GM18909 (cell line): ENCODE measurements around the gene ASXL2.
A peak's percentile ranks its signal among the peaks of the same experiment; 100 is the strongest.
"Not testable (repeated sequence)": the region's sequence is repeated elsewhere in the genome, so short reads cannot be mapped to it uniquely, and the experiment has no call there.

Source experiments
- ATAC-seq: cut with Tn5 transposase; IDR thresholded peaks from one replicate; pipeline ENCODE4 v1.9.1; 2021; ENCODE audit warnings: mild to moderate bottlenecking; ENCODE audit not compliant: unreplicated experiment, poor library complexity

Gene ASXL2

GRCh38 chr2:25894135-25894830, 16.0 kb upstream of the ASXL2 start:
- ATAC-seq: no peak

GRCh38 chr2:25891672-25892071, 13.4 kb upstream of the ASXL2 start:
- ATAC-seq: no peak

- ATAC-seq: no peak
Observed at GRCh38 chr2:25887624-25888242, 9.4 kb upstream of the ASXL2 start.

GRCh38 chr2:25885933-25886332, 7.6 kb upstream of the ASXL2 start:
- ATAC-seq: no peak

GRCh38 chr2:25881764-25882163, 3.5 kb upstream of the ASXL2 start:
- no peak for ATAC-seq

- ATAC-seq: no peak
Observed at GRCh38 chr2:25879133-25879730, 945 bp upstream of the ASXL2 start.

- ATAC-seq: peak; percentile 46
Observed at GRCh38 chr2:25877431-25878360, 591 bp downstream of the ASXL2 start.

GRCh38 chr2:25872134-25872533, 6.2 kb downstream of the ASXL2 start:
- ATAC-seq: no peak

- no peak for ATAC-seq
Observed at GRCh38 chr2:25867396-25868003, 10.8 kb downstream of the ASXL2 start.

- no peak for ATAC-seq
Observed at GRCh38 chr2:25856377-25856776, 21.9 kb downstream of the ASXL2 start.

GRCh38 chr2:25855065-25855464, 23.2 kb downstream of the ASXL2 start:
- no peak for ATAC-seq

GRCh38 chr2:25854613-25855012, 23.7 kb downstream of the ASXL2 start:
- ATAC-seq: no peak

- no peak for ATAC-seq
Observed at GRCh38 chr2:25853038-25853638, 25.1 kb downstream of the ASXL2 start.

GRCh38 chr2:25851740-25852503, 26.4 kb downstream of the ASXL2 start:
- ATAC-seq: peak; percentile 84

- ATAC-seq: not testable (repeated sequence)
Observed at GRCh38 chr2:25850400-25850799, 27.9 kb downstream of the ASXL2 start.

- not testable (repeated sequence) for ATAC-seq
Observed at GRCh38 chr2:25849350-25849749, 28.9 kb downstream of the ASXL2 start.

GRCh38 chr2:25845843-25846505, 32.3 kb downstream of the ASXL2 start:
- no peak for ATAC-seq

GRCh38 chr2:25844089-25844488, 34.2 kb downstream of the ASXL2 start:
- no peak for ATAC-seq

- ATAC-seq: no peak
Observed at GRCh38 chr2:25842155-25842554, 36.1 kb downstream of the ASXL2 start.
